ENCODE data around the gene FBXO41.

GRCh38 chr2:73208258-73208657 is 76.0 kb downstream of the FBXO41 start:
- TF ChIP-seq, protein P1, sequence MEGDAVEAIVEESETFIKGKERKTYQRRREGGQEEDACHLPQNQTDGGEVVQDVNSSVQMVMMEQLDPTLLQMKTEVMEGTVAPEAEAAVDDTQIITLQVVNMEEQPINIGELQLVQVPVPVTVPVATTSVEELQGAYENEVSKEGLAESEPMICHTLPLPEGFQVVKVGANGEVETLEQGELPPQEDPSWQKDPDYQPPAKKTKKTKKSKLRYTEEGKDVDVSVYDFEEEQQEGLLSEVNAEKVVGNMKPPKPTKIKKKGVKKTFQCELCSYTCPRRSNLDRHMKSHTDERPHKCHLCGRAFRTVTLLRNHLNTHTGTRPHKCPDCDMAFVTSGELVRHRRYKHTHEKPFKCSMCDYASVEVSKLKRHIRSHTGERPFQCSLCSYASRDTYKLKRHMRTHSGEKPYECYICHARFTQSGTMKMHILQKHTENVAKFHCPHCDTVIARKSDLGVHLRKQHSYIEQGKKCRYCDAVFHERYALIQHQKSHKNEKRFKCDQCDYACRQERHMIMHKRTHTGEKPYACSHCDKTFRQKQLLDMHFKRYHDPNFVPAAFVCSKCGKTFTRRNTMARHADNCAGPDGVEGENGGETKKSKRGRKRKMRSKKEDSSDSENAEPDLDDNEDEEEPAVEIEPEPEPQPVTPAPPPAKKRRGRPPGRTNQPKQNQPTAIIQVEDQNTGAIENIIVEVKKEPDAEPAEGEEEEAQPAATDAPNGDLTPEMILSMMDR (IDR thresholded peaks at IDR 0.05): no peak
- no peak for TF ChIP-seq POLR2A (IDR thresholded peaks at IDR 0.05)

Data from breast epithelium (tissue), 3 donors.